ENCODE data around the gene NDUFV1.

The NDUFV1 gene

GRCh38 chr11:67641338-67642172 is 34.8 kb downstream of the NDUFV1 start:
- no peak for DNase-seq

GRCh38 chr11:67642173-67643120 is 35.7 kb downstream of the NDUFV1 start:
- no peak for DNase-seq

DNA sequence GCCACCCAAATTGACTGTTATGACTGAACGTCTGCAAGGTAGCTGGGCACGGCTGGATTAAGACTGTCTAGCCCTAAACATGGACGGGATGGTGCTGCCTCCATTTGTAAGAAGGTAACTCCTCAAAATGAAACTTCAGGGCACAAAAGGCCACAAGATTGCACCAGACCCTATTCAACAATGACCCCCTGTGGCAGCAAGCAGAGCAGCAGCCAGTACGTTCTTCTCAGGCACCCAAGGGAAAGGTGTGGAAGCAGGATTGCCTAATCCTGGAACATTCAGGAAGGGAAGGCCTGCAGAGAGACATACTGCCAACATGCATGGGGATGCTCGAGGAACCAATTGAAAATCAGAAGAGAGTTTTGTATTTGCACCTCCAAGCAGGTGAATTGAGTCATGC is 37.3 kb downstream of the NDUFV1 start:
- DNase-seq = no peak

GRCh38 chr11:67644472-67645418 is 38.0 kb downstream of the NDUFV1 start:
- DNase-seq = no peak

GRCh38 chr11:67645521-67646461 is 39.1 kb downstream of the NDUFV1 start:
- DNase-seq = no peak

DNA sequence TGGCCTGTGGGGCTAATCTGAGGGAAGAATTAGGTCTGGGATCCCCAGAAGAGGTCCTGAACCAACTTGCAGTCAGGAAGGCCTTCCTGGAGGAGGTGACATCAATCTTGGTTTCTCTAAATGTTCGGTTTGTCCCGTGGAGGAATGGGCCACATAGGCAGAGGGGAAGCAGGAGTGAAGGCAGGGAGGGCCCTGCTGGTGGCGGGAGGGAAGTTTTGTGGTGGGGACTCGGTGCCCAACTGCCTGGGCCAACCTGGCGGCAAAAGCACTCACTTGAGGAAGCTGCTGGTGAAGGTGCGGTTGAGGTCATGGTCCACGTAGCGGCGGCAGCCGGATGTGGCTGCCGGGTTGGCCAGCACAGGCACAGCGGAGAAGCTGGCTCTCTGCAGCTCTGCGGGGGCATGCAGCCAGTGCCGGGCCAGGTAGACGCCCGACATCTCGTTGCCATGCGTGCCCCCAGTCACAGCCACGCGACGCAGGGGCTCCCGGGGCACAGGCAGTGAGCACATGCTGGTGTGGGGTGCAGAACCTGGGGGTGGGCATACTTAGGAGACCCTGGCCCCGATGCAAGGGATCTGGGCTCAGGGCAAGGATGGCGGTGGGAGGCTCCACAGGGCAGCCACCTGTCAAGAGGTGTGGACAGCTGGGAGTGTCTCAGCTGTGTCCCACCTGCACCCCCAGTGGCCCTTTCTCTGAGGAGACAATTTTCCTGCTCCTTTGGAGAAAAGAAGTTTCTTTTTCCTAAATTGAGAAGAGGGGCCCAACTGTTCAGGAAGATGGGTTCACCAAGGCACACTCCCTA is 40.0 kb downstream of the NDUFV1 start:
- DNase-seq = no peak

- DNase-seq = no peak
Measured at GRCh38 chr11:67647471-67647870, 40.7 kb downstream of the NDUFV1 start.

DNA sequence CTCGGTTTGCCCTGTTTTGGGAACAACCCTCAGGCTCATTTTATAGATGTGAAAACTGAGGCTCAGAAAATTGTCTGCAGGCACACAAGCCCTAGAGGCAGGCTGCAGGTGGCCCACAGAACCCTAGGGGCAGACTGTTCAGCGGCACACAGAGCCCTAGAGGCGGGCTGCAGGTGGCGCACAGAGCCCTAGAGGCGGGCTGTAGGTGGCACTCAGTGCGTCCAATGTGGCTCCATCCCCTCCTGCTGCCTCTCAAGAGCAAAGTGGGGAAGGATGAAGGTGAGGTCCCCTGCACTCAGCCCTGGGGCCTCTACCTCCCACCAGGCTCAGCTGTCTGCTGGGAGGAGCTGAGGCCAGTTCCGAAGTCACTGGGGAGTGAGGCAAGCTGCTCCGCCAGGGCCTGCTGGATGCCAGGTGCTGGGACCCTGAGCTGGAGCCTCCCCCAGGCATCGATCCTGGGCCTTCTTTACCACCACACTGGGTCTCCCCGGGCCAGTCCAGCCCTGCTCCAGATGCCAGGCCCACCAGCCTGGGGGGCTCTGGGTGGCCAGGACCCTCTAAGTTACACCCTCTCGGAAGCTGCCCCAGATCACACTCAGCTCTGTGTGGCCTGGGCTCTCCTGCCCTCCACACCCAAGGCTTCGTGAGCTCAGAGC is 41.5 kb downstream of the NDUFV1 start:
- no peak for DNase-seq

- no peak for DNase-seq
Measured at GRCh38 chr11:67648796-67649613, 42.3 kb downstream of the NDUFV1 start.

GRCh38 chr11:67649634-67650510 is 43.1 kb downstream of the NDUFV1 start:
- no peak for DNase-seq

GRCh38 chr11:67651976-67652781 is 45.4 kb downstream of the NDUFV1 start:
- DNase-seq = no peak

DNA sequence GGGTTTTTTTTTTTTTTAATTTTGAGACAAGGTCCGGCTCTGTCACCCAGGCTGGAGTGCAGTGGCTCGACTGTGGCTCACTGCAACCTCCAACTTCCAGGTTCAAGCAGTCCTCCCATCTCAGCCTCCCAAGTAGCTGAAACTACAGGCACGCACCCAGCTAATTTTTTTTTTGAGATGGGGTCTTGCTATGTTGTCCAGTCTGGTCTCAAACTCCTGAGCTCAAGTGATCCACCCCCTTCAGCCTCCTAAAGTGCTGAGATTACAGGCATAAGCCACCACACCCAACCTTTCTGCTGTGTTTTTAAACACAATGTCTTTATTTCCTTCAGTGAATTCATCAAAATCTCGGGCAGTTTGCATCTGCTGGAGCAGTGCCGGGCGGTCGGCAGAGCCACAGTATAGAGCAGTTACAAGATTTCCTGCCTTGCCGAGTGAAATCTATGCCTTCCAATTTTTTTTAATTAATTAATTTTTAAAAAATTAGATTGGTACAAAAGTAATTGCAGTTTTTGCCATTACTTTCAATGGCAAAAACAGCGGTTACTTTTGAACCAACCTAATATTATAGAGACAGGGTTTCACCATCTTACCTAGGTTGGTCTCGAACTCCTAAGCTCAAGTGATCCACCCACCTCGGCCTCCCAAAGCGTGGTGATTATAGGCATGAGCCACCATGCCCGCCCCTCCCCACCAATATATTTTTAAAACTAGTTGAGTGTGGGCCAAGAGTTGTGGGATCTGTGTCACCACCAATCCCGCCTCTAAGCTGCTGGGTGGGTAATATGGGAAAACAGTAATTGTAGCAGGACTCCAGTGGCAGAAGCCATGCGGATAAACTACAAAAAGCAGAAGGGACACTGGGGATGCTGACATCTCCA is 46.5 kb downstream of the NDUFV1 start:
- no peak for DNase-seq

- DNase-seq = no peak
Measured at GRCh38 chr11:67654225-67654624, 47.5 kb downstream of the NDUFV1 start.

DNA sequence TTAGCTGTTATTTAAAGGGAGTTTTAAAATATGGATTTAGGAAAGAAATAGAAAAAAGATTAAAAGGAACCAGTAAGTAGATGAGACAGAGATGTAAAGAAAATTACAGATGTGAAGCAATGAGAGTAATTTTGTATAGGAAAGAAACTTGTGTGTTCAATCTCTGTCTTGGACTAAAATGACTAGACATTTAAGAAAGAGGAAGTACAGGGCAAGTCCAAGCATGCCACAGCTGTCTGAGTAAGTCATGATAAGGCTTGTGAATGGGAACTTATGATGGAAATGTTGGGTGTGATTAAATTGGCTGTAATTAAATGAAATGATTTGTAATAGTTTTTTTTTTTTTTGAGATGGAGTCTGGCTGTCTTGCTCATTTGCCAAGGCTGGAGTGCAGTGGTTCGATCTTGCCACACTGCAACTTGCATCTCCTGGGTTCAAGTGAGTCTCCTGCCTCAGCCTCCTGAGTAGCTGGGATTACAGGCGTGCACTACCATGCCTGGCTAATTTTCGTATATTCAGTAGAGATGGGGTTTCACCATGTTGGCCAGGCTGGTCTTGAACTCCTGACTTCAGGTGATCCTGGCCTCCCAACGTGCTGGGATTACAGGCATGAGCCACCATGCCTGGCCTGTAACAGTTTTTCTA is 49.7 kb downstream of the NDUFV1 start:
- no peak for DNase-seq

DNA sequence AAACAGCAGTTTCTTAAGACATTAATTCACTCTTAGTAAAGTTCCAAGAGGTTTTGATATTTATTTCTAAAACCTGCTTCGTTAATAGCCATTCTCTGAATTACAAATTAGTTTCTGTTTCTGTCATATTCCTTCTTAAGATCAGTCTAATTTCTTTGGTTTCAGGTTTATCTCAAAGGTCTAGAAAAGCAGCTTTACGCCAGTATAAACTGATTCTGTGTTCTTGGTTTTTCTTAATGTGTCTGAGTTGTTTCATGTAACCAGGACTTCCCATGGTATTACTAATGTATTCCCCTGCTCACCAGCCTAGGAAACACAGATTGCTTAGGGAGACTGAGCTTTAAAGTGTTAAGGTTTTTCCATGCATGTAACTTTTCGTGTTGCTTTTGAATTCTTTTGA is 50.6 kb downstream of the NDUFV1 start:
- DNase-seq = no peak
